GM19463 (cell line): ENCODE measurements around the gene PYGL.
A peak's percentile ranks its signal among the peaks of the same experiment; 100 is the strongest.
"Not testable (repeated sequence)": the region's sequence is repeated elsewhere in the genome, so short reads cannot be mapped to it uniquely, and the experiment has no call there.

Experiments used
- ATAC-seq: cut with Tn5 transposase; IDR thresholded peaks from one replicate; pipeline ENCODE4 v1.9.1; 2021; ENCODE audit warnings: mild to moderate bottlenecking, moderate library complexity; ENCODE audit not compliant: unreplicated experiment

PYGL gene

GRCh38 chr14:50955373-50956043 lies 11.2 kb upstream of the PYGL start:
- ATAC-seq: peak; percentile 66

DNA sequence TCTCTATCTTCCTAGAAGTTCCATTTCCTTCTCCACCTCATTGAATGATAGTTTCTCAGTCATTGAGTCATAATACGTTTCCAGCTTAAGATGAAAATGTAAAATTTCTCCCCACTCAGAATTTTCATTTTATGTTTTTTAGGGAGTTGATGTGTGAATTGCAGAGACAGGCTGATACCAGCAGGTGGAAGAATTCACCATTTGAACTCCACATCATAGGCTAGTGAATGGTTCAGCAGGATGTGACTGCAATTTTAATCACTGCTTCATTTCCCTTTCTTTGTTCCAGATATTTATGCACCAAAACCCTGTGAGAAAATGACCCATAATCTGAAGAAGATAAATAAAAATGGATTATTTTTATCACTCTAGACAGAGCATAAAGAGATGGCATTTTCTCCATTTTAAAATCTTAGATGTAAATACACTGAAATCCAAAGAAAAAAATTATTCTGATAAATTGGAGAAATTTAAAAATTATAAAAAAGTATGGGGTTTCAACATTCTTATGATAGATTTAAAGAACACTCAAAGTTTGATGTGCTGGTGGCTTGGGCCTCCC lies 10.6 kb upstream of the PYGL start:
- peak; percentile 61 for ATAC-seq

GRCh38 chr14:50953502-50953901 lies 9.2 kb upstream of the PYGL start:
- no peak for ATAC-seq

- ATAC-seq: no peak
These were observed 6.7 kb upstream of the PYGL start for GRCh38 chr14:50951032-50951431.

DNA sequence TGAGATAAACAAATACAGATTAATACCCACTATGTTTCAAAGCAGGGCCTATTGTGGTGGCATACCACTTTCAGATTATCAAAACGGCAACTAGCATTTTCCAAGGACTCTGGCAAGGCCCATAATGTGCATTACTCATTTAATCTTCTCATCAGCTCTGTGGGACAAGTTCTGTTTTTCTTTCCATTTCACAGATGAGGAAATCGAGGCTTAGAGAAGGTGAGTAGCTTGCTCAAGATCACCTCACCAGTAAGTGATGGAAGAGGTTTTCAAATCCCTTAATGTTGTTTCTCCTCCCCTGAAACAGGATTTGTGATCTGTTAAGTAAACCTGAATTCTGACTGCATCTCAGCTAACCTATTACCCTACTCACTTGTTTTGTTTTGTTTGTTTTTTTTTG lies 3.9 kb upstream of the PYGL start:
- no peak for ATAC-seq

GRCh38 chr14:50947446-50947845 lies 3.2 kb upstream of the PYGL start:
- no peak for ATAC-seq

GRCh38 chr14:50946234-50946935 lies 2.1 kb upstream of the PYGL start:
- ATAC-seq: no peak

- ATAC-seq: peak; percentile 26
These were observed 547 bp upstream of the PYGL start for GRCh38 chr14:50944647-50945413.

GRCh38 chr14:50943261-50943942 lies 881 bp downstream of the PYGL start:
- ATAC-seq: no peak

- not testable (repeated sequence) for ATAC-seq
These were observed 2.6 kb downstream of the PYGL start for GRCh38 chr14:50941638-50942037.

GRCh38 chr14:50941151-50941550 lies 3.1 kb downstream of the PYGL start:
- no peak for ATAC-seq

DNA sequence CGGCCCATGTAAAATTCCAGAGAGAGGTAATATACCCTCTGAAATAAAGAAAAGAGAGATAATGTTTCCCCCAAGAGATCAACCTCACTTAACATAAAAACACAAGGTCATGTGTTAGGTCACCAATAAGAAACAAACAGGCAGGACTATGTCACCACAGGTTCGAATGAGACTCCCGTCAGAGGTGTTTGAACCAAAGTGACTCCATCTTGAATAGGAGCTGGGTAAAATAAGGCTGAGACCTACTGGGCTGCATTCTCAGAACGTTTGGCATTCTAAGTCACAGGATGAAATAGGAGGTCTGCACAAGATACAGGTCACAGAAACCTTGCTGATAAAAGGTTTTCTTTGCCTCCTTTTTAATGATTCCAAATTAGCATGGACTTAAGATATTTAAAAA lies 6.5 kb downstream of the PYGL start:
- no peak for ATAC-seq

GRCh38 chr14:50937325-50937724 lies 7.0 kb downstream of the PYGL start:
- ATAC-seq: no peak

DNA sequence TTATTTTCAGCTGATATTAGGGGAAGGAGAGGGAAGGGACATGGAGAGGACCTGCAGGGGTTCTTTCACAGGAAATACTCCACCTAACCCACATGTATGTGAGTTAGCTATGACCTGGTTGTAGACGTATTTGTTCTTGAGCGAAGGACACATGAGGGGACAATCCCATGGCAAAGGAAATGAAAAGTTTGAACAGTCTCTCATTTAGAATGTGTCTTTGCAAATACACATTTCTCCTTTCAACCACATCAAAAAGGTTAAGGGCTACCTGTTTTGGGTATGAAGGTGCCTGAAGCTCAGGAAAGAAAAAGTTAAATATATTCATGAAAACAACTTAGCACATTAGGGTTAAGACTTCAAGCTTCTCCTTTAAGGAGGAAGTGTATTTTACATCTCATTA lies 7.4 kb downstream of the PYGL start:
- ATAC-seq: no peak

- no peak for ATAC-seq
These were observed 8.3 kb downstream of the PYGL start for GRCh38 chr14:50936016-50936340.

DNA sequence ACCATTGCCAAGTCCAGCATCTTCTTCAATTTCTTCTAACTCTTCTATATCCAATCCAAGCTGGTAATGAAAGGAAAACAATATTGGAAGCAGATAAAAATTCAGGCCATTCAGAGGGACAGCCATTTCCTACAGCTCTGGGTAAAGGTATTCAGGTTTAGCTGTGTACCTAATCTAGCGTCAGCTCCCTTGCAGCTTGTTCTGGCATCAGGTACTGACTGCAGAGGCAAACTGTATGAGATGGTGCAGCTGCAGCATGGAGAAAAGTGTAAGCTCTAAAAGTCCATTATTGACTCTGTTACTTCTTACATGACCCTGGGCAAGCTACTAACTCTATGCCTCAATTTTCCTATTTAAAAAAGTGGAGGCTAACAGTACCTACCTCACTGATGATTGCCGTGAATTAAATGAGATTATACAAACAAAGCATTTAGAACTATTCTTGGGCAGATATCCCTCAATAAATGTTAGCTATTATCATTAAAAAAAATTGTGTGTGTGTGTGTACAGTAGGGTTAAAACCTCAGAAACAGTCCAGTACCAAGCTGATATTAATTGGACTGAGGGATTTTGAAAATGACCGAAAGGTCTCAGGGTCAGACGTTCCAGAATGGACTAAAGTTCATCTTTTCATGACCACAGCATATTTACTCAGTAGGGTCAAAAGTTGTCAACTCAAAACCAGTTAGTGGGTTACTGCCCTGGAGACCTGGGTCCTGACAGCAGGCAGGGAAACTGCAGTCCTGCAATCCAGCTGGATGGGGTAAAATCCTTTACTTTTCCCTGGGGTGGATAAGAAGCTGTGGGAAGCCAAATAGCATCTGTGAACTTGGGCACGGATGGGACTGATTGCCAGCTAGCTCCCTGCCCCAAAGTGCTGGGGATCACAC lies 8.9 kb downstream of the PYGL start:
- ATAC-seq: no peak

DNA sequence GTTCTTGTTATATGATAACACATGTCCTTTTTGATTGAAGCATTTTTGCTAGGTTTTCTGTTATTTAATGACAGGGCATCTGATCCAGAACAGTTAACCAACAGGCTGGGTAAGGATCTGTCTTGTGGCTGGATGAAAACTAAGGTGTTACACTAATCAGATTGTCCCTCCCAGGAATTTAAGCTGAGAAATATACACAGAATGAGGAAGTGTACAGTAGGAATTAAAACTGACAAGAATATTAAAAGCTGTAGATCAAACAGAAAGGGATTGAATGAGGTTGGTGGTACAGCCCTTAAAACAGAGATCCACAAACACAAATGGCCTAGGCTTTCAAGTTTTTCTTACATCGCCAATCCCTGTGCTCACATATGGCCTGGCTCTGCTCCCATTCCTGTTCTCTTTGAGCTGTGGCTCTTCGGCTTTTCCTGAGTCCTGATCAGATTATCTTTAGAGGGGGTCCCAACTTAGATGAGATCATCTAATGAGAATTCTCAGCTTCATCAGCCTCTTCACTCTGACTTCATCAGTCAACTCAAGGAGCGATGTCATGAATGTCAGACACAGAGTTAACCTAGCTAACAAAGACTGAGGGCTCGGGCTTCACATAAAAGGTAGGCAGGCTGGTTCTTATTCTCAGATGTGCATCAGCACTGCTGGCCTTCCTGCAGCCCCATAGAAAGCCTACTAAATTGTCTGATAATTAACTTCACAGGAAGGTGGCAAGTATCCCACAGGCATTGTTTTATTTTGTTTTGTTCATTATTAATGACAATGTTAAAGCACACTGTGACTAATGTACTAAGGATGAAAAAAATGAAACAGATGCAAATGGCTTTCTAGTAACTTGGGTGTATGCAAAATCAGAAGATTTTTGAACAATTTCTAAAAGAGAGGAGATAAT lies 11.4 kb downstream of the PYGL start:
- ATAC-seq: no peak

GRCh38 chr14:50932156-50932555 lies 12.1 kb downstream of the PYGL start:
- ATAC-seq: no peak

GRCh38 chr14:50931559-50931958 lies 12.7 kb downstream of the PYGL start:
- ATAC-seq: no peak
